DND-41 (cell line): Measurements from ENCODE around the gene KIF3C.
"Not testable (repeated sequence)": the region's sequence is repeated elsewhere in the genome, so short reads cannot be mapped to it uniquely, and the experiment has no call there.

ENCODE experiments used
- ATAC-seq: fragments of 200-7000 bp; cut with Tn5 transposase; 3 replicates; pipeline ENCODE4 v1.9.1; 2021; ENCODE audit warnings: low read depth; ENCODE audit not compliant: insufficient read depth
- DNase-seq: peaks from one replicate; pipeline ENCODE4 v3.0.0-alpha.2; 2020
- H2AFZ ChIP-seq: 2 replicates; pipeline ENCODE4 v1.6.0; 2012; ENCODE audit warnings: low read depth, low read length
- H3K27ac ChIP-seq: 2 replicates; pipeline ENCODE4 v1.5.1; 2012; ENCODE audit warnings: low read length, inconsistent platforms
- H3K27me3 ChIP-seq: fragments of 200-600 bp; sonication (generic); 2 replicates; pipeline ENCODE4 v1.6.0; 2012; ENCODE audit warnings: low read length, mild to moderate bottlenecking, inconsistent platforms; ENCODE audit not compliant: insufficient read depth, poor library complexity
- H3K36me3 ChIP-seq: 2 replicates; pipeline ENCODE4 v1.5.1; 2012; ENCODE audit warnings: low read length, inconsistent platforms; ENCODE audit not compliant: insufficient read depth
- H3K4me1 ChIP-seq: 2 replicates; pipeline ENCODE4 v1.5.1; 2012; ENCODE audit warnings: mild to moderate bottlenecking, low read length; ENCODE audit not compliant: insufficient read depth
- H3K4me2 ChIP-seq: 2 replicates; pipeline ENCODE4 v1.6.0; 2012; ENCODE audit warnings: mild to moderate bottlenecking, moderate library complexity, low read length, inconsistent platforms; ENCODE audit not compliant: insufficient read depth
- H3K4me3 ChIP-seq, 2 experiments: fragments of 200-600 bp in 1 of 2; shearing (Covaris generic) in 1 of 2; 2 replicates each; pipeline ENCODE4 v1.5.1; 2012 to 2016; ENCODE audit warnings: inconsistent platforms in 2 of 2, low read length in 2 of 2, mild to moderate bottlenecking in 2 of 2, low read depth in 1 of 2, moderate library complexity in 1 of 2
- H3K79me2 ChIP-seq: 2 replicates; pipeline ENCODE4 v1.6.0; 2012; ENCODE audit warnings: low read length, inconsistent platforms; ENCODE audit not compliant: insufficient read depth
- H3K9ac ChIP-seq: 2 replicates; pipeline ENCODE4 v1.6.0; 2012; ENCODE audit warnings: low read depth, mild to moderate bottlenecking, inconsistent platforms, low read length, moderate library complexity
- H3K9me3 ChIP-seq: 2 replicates; pipeline ENCODE4 v1.5.1; 2012; ENCODE audit warnings: low read length, moderate library complexity, mild to moderate bottlenecking, inconsistent platforms; ENCODE audit not compliant: insufficient read depth, severe bottlenecking
- H4K20me1 ChIP-seq: 2 replicates; pipeline ENCODE4 v1.6.0; 2012; ENCODE audit warnings: low read length; ENCODE audit not compliant: insufficient read depth
- CTCF ChIP-seq: IDR thresholded peaks from 2 replicates; pipeline ENCODE4 v1.5.1; 2012; ENCODE audit warnings: borderline replicate concordance, low read length, moderate library complexity, mild to moderate bottlenecking; ENCODE audit not compliant: poor library complexity, severe bottlenecking; ENCODE audit errors: extremely low read depth
- EZH2 ChIP-seq: IDR thresholded peaks from 3 replicates; pipeline ENCODE4 v1.6.1; 2012; ENCODE audit warnings: borderline replicate concordance, low read depth, mild to moderate bottlenecking, moderate library complexity, low read length, inconsistent platforms; ENCODE audit not compliant: severe bottlenecking

KIF3C gene

GRCh38 chr2:26000561-26001082, 18.3 kb upstream of the KIF3C start:
- ATAC-seq = no peak
- Histone ChIP-seq H2AFZ (no peak overlapping the region), H3K4me2 (no peak overlapping the region)

GRCh38 chr2:25999406-25999805, 17.1 kb upstream of the KIF3C start:
- H4K20me1 ChIP-seq, H3K79me2 ChIP-seq, H3K4me1 ChIP-seq, H3K9ac ChIP-seq, H2AFZ ChIP-seq, H3K4me2 ChIP-seq, H3K27me3 ChIP-seq, H3K9me3 ChIP-seq, H3K4me3 ChIP-seq, DNase-seq, H3K27ac ChIP-seq, H3K36me3 ChIP-seq, ATAC-seq: not testable (repeated sequence)

More at GRCh38 chr2:26000561-26001082, 18.3 kb upstream of the KIF3C start:
- no peak for DNase-seq
- no peaks in the 10 kb centered on the region for H3K36me3 ChIP-seq
- TF ChIP-seq EZH2 = no peak
- no peak for TF ChIP-seq CTCF
- H3K4me3 ChIP-seq = no peak overlapping the region
- no peaks in the 10 kb centered on the region for H3K79me2 ChIP-seq
- H3K9ac ChIP-seq = no peak overlapping the region
- H3K4me1 ChIP-seq = no peaks in the 10 kb centered on the region
- no peaks in the 10 kb centered on the region for H3K9me3 ChIP-seq
- H3K27me3 ChIP-seq = no peaks in the 10 kb centered on the region
- no peaks in the 10 kb centered on the region for H4K20me1 ChIP-seq
- H3K27ac ChIP-seq = no peak overlapping the region

- H2AFZ ChIP-seq, H3K27ac ChIP-seq, H3K9me3 ChIP-seq, H3K9ac ChIP-seq, H3K4me3 ChIP-seq, ATAC-seq, H4K20me1 ChIP-seq, DNase-seq, H3K36me3 ChIP-seq, H3K4me1 ChIP-seq, H3K27me3 ChIP-seq, H3K4me2 ChIP-seq, H3K79me2 ChIP-seq: not testable (repeated sequence)
These were observed 16.6 kb upstream of the KIF3C start for GRCh38 chr2:25998816-25999383.

- H3K79me2 ChIP-seq = no peaks in the 10 kb centered on the region
- H3K27ac ChIP-seq = no peak overlapping the region
- DNase-seq (no peak), ATAC-seq (no peak)
- no peaks in the 10 kb centered on the region for H3K36me3 ChIP-seq
- H3K9ac ChIP-seq = no peak overlapping the region
- no peak overlapping the region for H3K4me3 ChIP-seq
- no peaks in the 10 kb centered on the region for H3K27me3 ChIP-seq
- no peak overlapping the region for H3K4me2 ChIP-seq
- no peaks in the 10 kb centered on the region for H3K9me3 ChIP-seq
- no peaks in the 10 kb centered on the region for H4K20me1 ChIP-seq
- H3K4me1 ChIP-seq = peaks cover 2% of the 10 kb centered on the region
- no peak for TF ChIP-seq CTCF
- no peak for TF ChIP-seq EZH2
- H2AFZ ChIP-seq = no peak overlapping the region
These were observed 14.5 kb upstream of the KIF3C start for GRCh38 chr2:25996844-25997243.
